Thyroid gland (tissue), 4 donors: Measurements from ENCODE around the gene PITHD1. TPM values are rescaled to one million over a fixed set of nuclear protein-coding genes. Genes with fewer than 3 reads are reported as not detected.
A peak's percentile ranks its signal among the peaks of the same experiment; 100 is the strongest.
"Not testable (repeated sequence)": the region's sequence is repeated elsewhere in the genome, so short reads cannot be mapped to it uniquely, and the experiment has no call there.

ENCODE experiments used
- DNase-seq, 2 donors: peaks; one replicate each; pipeline ENCODE4 v3.0.0-alpha.2; 2019
- H3K27ac ChIP-seq, 3 donors: fragments of 200-600 bp; sonication (generic); 1 replicate in 2 of 3; 2 replicates in 1 of 3; pipeline ENCODE4 v1.5.1; 2016 to 2019; ENCODE audit warnings: mild to moderate bottlenecking in 1 of 3, moderate library complexity in 1 of 3
- H3K27me3 ChIP-seq: fragments of 200-600 bp; sonication (generic); one replicate; pipeline ENCODE4 v1.5.1; 2019
- H3K36me3 ChIP-seq, 2 donors: fragments of 200-600 bp; sonication (generic); one replicate each; pipeline ENCODE4 v1.5.1; 2016 to 2019
- H3K4me1 ChIP-seq, 2 donors: fragments of 200-600 bp; sonication (generic); one replicate each; pipeline ENCODE4 v1.5.1; 2017 to 2019
- H3K4me3 ChIP-seq, 3 donors: fragments of 200-600 bp; sonication (generic); replicated peaks in 1 of 3; 1 replicate in 2 of 3; 2 replicates in 1 of 3; pipeline ENCODE4 v1.5.1; 2016; ENCODE audit warnings: mild to moderate bottlenecking in 1 of 3
- H3K9me3 ChIP-seq: fragments of 200-600 bp; sonication (generic); one replicate; pipeline ENCODE4 v1.5.1; 2017
- POLR2A ChIP-seq, 2 donors: fragments of 450-650 bp; IDR thresholded peaks; one replicate each; pipeline ENCODE4 v1.6.1; 2017; ENCODE audit warnings: antibody characterized with exemption in 2 of 2, mild to moderate bottlenecking in 2 of 2, moderate library complexity in 1 of 2
- WGBS, 2 donors: methylation state at CpG; one replicate each; pipeline ENCODE4 v1.1.5; 2017; 5-methylcytosine and 5-hydroxymethylcytosine counted together
- intact Hi-C: fragments of 100-400 bp; cut with DNase I; formaldehyde crosslinking; loops from one replicate; pipeline ENCODE4 v1.15.1; 2023
- total RNA-seq, 4 donors: library from RNA; depleted of rRNA; stranded (reverse); fragments of >200 nt; gene quantifications; one replicate each; pipeline ENCODE4 v1.2.3, GENCODE V29; 2016
- TF ChIP-seq, protein P1 (sequence below), 6 experiments: fragments of 200-600 bp in 3 of 6; fragments of 450-650 bp in 3 of 6; sonication (generic) in 3 of 6; IDR thresholded peaks; one replicate each; pipeline ENCODE4 v1.5.1; 2016 to 2019; ENCODE audit warnings: antibody characterized with exemption in 6 of 6, mild to moderate bottlenecking in 2 of 6, inconsistent platforms in 1 of 6, moderate library complexity in 1 of 6

Gene PITHD1
- total RNA-seq, 4 donors from 2014 or later, result 55.3 to 75.8 (median 60.0) TPM

- Histone ChIP-seq H3K27ac (peak overlapping the region in 1 of 3 donors; percentile 41), H3K36me3 (peaks cover 4 to 7% of the 10 kb centered on the region in 2 donors), H3K4me1 (peaks cover 13 to 19% of the 10 kb centered on the region in 2 donors), H3K27me3 (no peaks in the 10 kb centered on the region), H3K4me3 (peak overlapping the region in 1 of 3 donors; percentile 64), H3K9me3 (no peaks in the 10 kb centered on the region)
- intact Hi-C loops, result no loop called here
- 36 to 55% methylated on average over 6 to 11 of the region's 19 CpGs for WGBS, 2 donors
- TF ChIP-seq POLR2A (IDR thresholded peaks at IDR 0.05), result no peak
- TF ChIP-seq, protein P1, sequence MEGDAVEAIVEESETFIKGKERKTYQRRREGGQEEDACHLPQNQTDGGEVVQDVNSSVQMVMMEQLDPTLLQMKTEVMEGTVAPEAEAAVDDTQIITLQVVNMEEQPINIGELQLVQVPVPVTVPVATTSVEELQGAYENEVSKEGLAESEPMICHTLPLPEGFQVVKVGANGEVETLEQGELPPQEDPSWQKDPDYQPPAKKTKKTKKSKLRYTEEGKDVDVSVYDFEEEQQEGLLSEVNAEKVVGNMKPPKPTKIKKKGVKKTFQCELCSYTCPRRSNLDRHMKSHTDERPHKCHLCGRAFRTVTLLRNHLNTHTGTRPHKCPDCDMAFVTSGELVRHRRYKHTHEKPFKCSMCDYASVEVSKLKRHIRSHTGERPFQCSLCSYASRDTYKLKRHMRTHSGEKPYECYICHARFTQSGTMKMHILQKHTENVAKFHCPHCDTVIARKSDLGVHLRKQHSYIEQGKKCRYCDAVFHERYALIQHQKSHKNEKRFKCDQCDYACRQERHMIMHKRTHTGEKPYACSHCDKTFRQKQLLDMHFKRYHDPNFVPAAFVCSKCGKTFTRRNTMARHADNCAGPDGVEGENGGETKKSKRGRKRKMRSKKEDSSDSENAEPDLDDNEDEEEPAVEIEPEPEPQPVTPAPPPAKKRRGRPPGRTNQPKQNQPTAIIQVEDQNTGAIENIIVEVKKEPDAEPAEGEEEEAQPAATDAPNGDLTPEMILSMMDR (IDR thresholded peaks at IDR 0.05), result no peak
- DNase-seq, result no peak
Measured at GRCh38 chr1:23792151-23792945, 14.1 kb downstream of the PITHD1 start.

GRCh38 chr1:23793018-23793781 is 15.0 kb downstream of the PITHD1 start:
- Histone ChIP-seq H3K4me1 (peaks cover 13 to 19% of the 10 kb centered on the region in 2 donors), H3K36me3 (peaks cover 0 to 5% of the 10 kb centered on the region in 2 donors), H3K27me3 (no peaks in the 10 kb centered on the region), H3K9me3 (no peaks in the 10 kb centered on the region), H3K27ac (no peak overlapping the region), H3K4me3 (no peak overlapping the region)
- DNase-seq, result peak; percentile 65 to 68
- 68 to 78% methylated on average over 9 to 12 of the region's 16 CpGs for WGBS, 2 donors
- TF ChIP-seq POLR2A (IDR thresholded peaks at IDR 0.05), result no peak
- TF ChIP-seq, protein P1 (IDR thresholded peaks at IDR 0.05), result no peak
- intact Hi-C loops, result no loop called here

- peaks cover 14 to 23% of the 10 kb centered on the region in 2 donors for H3K4me1 ChIP-seq
- WGBS, 2 donors, result 52 to 60% methylated on average over 5 to 15 of the region's 21 CpGs
- peaks cover 0 to 5% of the 10 kb centered on the region in 2 donors for H3K36me3 ChIP-seq
- TF ChIP-seq, protein P1 (IDR thresholded peaks at IDR 0.05), result no peak
- TF ChIP-seq POLR2A (IDR thresholded peaks at IDR 0.05), result no peak
- no peak overlapping the region for H3K4me3 ChIP-seq
- DNase-seq, result peak; percentile 31 to 45
- no peaks in the 10 kb centered on the region for H3K9me3 ChIP-seq
- no peak overlapping the region for H3K27ac ChIP-seq
- intact Hi-C loops, result no loop called here
- no peaks in the 10 kb centered on the region for H3K27me3 ChIP-seq
Measured at GRCh38 chr1:23793861-23794731, 15.9 kb downstream of the PITHD1 start.

DNA sequence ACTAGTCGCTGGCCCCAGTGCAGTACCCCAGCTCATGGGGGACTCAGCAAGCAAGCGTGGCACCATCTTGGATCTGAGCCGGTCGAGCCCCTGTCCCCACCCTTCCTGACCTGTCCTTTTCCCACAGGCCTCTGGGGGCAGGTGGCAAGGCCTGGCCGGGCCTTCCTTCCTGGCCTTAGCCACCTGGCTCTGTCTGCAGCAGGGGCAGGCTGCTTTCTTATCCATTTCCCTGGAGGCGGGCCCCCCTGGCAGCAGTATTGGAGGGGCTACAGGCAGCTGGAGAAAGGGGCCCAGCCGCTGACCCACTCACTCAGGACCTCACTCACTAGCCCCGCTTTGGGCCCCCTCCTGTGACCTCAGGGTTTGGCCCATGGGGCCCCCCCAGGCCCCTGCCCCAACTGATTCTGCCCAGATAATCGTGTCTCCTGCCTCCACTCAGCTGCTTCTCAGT is 16.5 kb downstream of the PITHD1 start:
- 89 to 100% methylated on average over 1 to 4 of the region's 9 CpGs for WGBS, 2 donors
- H3K9me3 ChIP-seq, intact Hi-C loops, H3K27ac ChIP-seq, DNase-seq, H3K36me3 ChIP-seq, H3K4me3 ChIP-seq, H3K27me3 ChIP-seq: not testable (repeated sequence)
- H3K4me1 ChIP-seq, result peaks cover 20 to 29% of the 10 kb centered on the region in 2 donors
